ENCODE data around the gene ARHGAP6. TPM values are rescaled to one million over a fixed set of nuclear protein-coding genes. Genes with fewer than 3 reads are reported as not detected.
"Not testable (repeated sequence)": the region's sequence is repeated elsewhere in the genome, so short reads cannot be mapped to it uniquely, and the experiment has no call there.

The ARHGAP6 gene
- polyA plus RNA-seq, 4 donors: 1.1 to 3.5 (median 3.3) TPM; not detected in 1

DNA sequence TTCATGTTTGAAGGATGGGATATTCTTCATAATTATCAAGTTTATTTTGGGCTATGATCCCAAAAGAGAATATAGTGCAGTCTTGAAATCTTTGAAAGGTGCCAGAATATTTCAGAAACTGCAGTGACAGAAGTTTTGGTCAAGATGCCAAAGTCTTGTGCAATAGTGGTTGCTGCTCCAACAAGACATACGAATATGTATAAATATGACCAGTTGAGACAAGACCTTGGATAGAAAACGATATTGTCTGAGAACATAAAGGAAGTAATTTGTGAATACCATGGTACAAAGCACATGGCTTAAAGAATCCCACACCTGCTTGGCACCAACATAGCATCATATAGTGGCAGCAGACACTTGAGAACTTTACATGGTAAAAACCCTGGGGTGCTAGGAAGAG, 421.1 kb downstream of the ARHGAP6 start:
- Histone ChIP-seq H3K9me3 (ENCODE audit: control insufficient read depth in 2 of 2, insufficient read depth in 1 of 2, low read depth in 1 of 2, low read length in 1 of 2) (no peaks in the 10 kb centered on the region), H3K36me3 (ENCODE audit: control insufficient read depth in 3 of 3, insufficient read depth in 2 of 3, low read depth in 1 of 3, low read length in 3 of 3) (no peaks in the 10 kb centered on the region), H3K27me3 (ENCODE audit: control insufficient read depth in 3 of 3, insufficient read depth in 3 of 3, low read length in 3 of 3) (no peaks in the 10 kb centered on the region), H3K4me1 (ENCODE audit: control insufficient read depth in 3 of 3, insufficient read depth in 2 of 3, low read depth in 1 of 3, low read length in 2 of 3) (no peaks in the 10 kb centered on the region), H3K4me3 (ENCODE audit: low read depth in 1 of 3, low read length in 3 of 3) (no peak overlapping the region), H3K27ac (ENCODE audit: low read depth in 1 of 3, low read length in 2 of 3) (no peak overlapping the region)
- 46 to 69% (median 68%) methylated on average over 2 of the region's 2 CpGs for WGBS, 3 donors
- DNase-seq (no peak), FAIRE-seq (no peak)

DNA sequence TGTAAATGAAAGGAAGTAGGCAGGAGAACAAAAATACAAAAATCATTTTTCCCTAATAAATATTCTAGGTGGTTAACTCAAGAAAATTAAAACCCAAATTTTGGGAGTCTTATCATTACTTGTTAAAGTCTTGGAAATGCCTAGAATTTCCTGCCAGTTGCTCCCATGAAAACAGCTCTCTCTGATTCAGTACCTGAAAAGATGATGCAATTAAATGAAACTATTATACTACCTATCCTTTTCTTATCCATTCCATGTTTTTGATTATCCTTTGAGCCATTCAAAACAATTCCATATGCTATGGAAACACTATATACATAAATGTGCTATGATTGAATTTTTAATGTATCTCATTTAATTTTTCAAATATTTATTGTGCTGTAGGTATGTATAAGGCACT, 423.0 kb downstream of the ARHGAP6 start:
- no peaks in the 10 kb centered on the region for H3K27me3 ChIP-seq (ENCODE audit: control insufficient read depth in 3 of 3, insufficient read depth in 3 of 3, low read length in 3 of 3)
- H3K4me3 ChIP-seq (ENCODE audit: low read depth in 1 of 3, low read length in 3 of 3): no peak overlapping the region
- no peaks in the 10 kb centered on the region for H3K9me3 ChIP-seq (ENCODE audit: control insufficient read depth in 2 of 2, insufficient read depth in 1 of 2, low read depth in 1 of 2, low read length in 1 of 2)
- DNase-seq: no peak
- no peak overlapping the region for H3K27ac ChIP-seq (ENCODE audit: low read depth in 1 of 3, low read length in 2 of 3)
- FAIRE-seq: no peak
- no peaks in the 10 kb centered on the region for H3K4me1 ChIP-seq (ENCODE audit: control insufficient read depth in 3 of 3, insufficient read depth in 2 of 3, low read depth in 1 of 3, low read length in 2 of 3)
- H3K36me3 ChIP-seq (ENCODE audit: control insufficient read depth in 3 of 3, insufficient read depth in 2 of 3, low read depth in 1 of 3, low read length in 3 of 3): no peaks in the 10 kb centered on the region

- FAIRE-seq (no peak), DNase-seq (no peak)
- Histone ChIP-seq H3K4me3 (ENCODE audit: low read depth in 1 of 3, low read length in 3 of 3) (no peak overlapping the region), H3K27ac (ENCODE audit: low read depth in 1 of 3, low read length in 2 of 3) (no peak overlapping the region), H3K27me3 (ENCODE audit: control insufficient read depth in 3 of 3, insufficient read depth in 3 of 3, low read length in 3 of 3) (no peaks in the 10 kb centered on the region), H3K9me3 (ENCODE audit: control insufficient read depth in 2 of 2, insufficient read depth in 1 of 2, low read depth in 1 of 2, low read length in 1 of 2) (no peaks in the 10 kb centered on the region), H3K36me3 (ENCODE audit: control insufficient read depth in 3 of 3, insufficient read depth in 2 of 3, low read depth in 1 of 3, low read length in 3 of 3) (no peaks in the 10 kb centered on the region), H3K4me1 (ENCODE audit: control insufficient read depth in 3 of 3, insufficient read depth in 2 of 3, low read depth in 1 of 3, low read length in 2 of 3) (no peaks in the 10 kb centered on the region)
- WGBS, 3 donors: 55 to 77% (median 60%) methylated on average over 2 of the region's 2 CpGs
Measured at GRCh38 chrX:11241720-11242119, 424.0 kb downstream of the ARHGAP6 start.

DNA sequence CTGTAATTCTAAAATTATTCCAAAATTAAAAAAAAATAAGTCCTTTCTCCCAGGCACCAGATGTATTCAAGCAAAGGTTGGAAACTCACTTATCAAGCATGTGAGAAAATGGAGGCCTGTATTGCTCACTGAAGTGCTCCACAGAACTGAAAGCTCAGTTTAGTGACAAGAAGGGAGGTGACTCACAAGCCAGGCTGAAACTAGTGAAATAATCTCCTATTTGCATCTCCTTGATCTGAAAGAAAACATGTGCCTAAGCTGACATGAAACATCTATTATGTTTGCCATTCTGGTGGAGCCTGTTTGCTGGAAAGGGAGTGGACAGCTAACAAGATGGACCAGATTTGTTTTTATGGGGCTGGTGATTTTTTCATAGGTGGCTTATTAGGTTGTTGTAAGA, 426.5 kb downstream of the ARHGAP6 start:
- no peak for FAIRE-seq
- peak; percentile 23 to 26 for DNase-seq
- Histone ChIP-seq H3K27me3 (ENCODE audit: control insufficient read depth in 3 of 3, insufficient read depth in 3 of 3, low read length in 3 of 3) (no peaks in the 10 kb centered on the region), H3K36me3 (ENCODE audit: control insufficient read depth in 3 of 3, insufficient read depth in 2 of 3, low read depth in 1 of 3, low read length in 3 of 3) (no peaks in the 10 kb centered on the region), H3K4me3 (ENCODE audit: low read depth in 1 of 3, low read length in 3 of 3) (no peak overlapping the region), H3K4me1 (ENCODE audit: control insufficient read depth in 3 of 3, insufficient read depth in 2 of 3, low read depth in 1 of 3, low read length in 2 of 3) (no peaks in the 10 kb centered on the region), H3K27ac (ENCODE audit: low read depth in 1 of 3, low read length in 2 of 3) (no peak overlapping the region), H3K9me3 (ENCODE audit: control insufficient read depth in 2 of 2, insufficient read depth in 1 of 2, low read depth in 1 of 2, low read length in 1 of 2) (peaks cover 0 to 7% of the 10 kb centered on the region in 2 donors)

GRCh38 chrX:11235377-11235776, 430.3 kb downstream of the ARHGAP6 start:
- H3K9me3 ChIP-seq (ENCODE audit: control insufficient read depth in 2 of 2, insufficient read depth in 1 of 2, low read depth in 1 of 2, low read length in 1 of 2); FAIRE-seq; H3K4me1 ChIP-seq (ENCODE audit: control insufficient read depth in 3 of 3, insufficient read depth in 2 of 3, low read depth in 1 of 3, low read length in 2 of 3); H3K27ac ChIP-seq (ENCODE audit: low read depth in 1 of 3, low read length in 2 of 3); DNase-seq; H3K27me3 ChIP-seq (ENCODE audit: control insufficient read depth in 3 of 3, insufficient read depth in 3 of 3, low read length in 3 of 3); H3K36me3 ChIP-seq (ENCODE audit: control insufficient read depth in 3 of 3, insufficient read depth in 2 of 3, low read depth in 1 of 3, low read length in 3 of 3); H3K4me3 ChIP-seq (ENCODE audit: low read depth in 1 of 3, low read length in 3 of 3): not testable (repeated sequence)
- 53 to 86% (median 67%) methylated on average over 2 of the region's 2 CpGs for WGBS, 3 donors

GRCh38 chrX:11215191-11215921, 450.4 kb downstream of the ARHGAP6 start:
- Histone ChIP-seq H3K4me3 (ENCODE audit: low read depth in 1 of 3, low read length in 3 of 3) (no peak overlapping the region), H3K27me3 (ENCODE audit: control insufficient read depth in 3 of 3, insufficient read depth in 3 of 3, low read length in 3 of 3) (no peaks in the 10 kb centered on the region), H3K9me3 (ENCODE audit: control insufficient read depth in 2 of 2, insufficient read depth in 1 of 2, low read depth in 1 of 2, low read length in 1 of 2) (no peaks in the 10 kb centered on the region), H3K4me1 (ENCODE audit: control insufficient read depth in 3 of 3, insufficient read depth in 2 of 3, low read depth in 1 of 3, low read length in 2 of 3) (no peaks in the 10 kb centered on the region), H3K27ac (ENCODE audit: low read depth in 1 of 3, low read length in 2 of 3) (no peak overlapping the region), H3K36me3 (ENCODE audit: control insufficient read depth in 3 of 3, insufficient read depth in 2 of 3, low read depth in 1 of 3, low read length in 3 of 3) (no peaks in the 10 kb centered on the region)
- 79 to 89% (median 88%) methylated on average over 32 to 33 of the region's 33 CpGs for WGBS, 3 donors
- no peak for FAIRE-seq
- no peak for DNase-seq

GRCh38 chrX:11214346-11215190, 451.2 kb downstream of the ARHGAP6 start:
- H3K4me1 ChIP-seq (ENCODE audit: control insufficient read depth in 3 of 3, insufficient read depth in 2 of 3, low read depth in 1 of 3, low read length in 2 of 3): no peaks in the 10 kb centered on the region
- H3K27me3 ChIP-seq (ENCODE audit: control insufficient read depth in 3 of 3, insufficient read depth in 3 of 3, low read length in 3 of 3): no peaks in the 10 kb centered on the region
- 77 to 90% (median 80%) methylated on average over 15 to 18 of the region's 18 CpGs for WGBS, 3 donors
- H3K36me3 ChIP-seq (ENCODE audit: control insufficient read depth in 3 of 3, insufficient read depth in 2 of 3, low read depth in 1 of 3, low read length in 3 of 3): no peaks in the 10 kb centered on the region
- DNase-seq (no peak), FAIRE-seq (no peak)
- no peak overlapping the region for H3K27ac ChIP-seq (ENCODE audit: low read depth in 1 of 3, low read length in 2 of 3)
- H3K9me3 ChIP-seq (ENCODE audit: control insufficient read depth in 2 of 2, insufficient read depth in 1 of 2, low read depth in 1 of 2, low read length in 1 of 2): no peaks in the 10 kb centered on the region
- H3K4me3 ChIP-seq (ENCODE audit: low read depth in 1 of 3, low read length in 3 of 3): no peak overlapping the region

DNA sequence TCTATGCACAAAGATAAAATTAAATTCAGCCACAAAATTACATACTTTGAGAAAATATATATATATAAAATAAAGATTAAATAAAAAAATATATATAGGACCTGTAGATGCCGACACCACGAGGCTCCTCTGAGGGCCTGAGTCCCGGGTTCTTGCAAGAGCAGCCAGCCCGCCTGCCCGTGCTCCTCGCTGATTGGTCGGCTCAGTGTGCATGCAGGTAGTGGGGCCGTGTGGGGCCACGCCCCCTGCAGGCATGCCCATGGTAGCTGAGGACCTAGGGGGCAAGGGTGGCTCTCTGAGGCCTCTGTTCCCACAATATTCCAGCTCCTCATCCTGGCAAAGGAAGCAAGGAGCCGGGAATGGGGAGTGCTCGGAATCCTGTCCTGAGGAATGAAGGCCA, 453.0 kb downstream of the ARHGAP6 start:
- Histone ChIP-seq H3K9me3 (ENCODE audit: control insufficient read depth in 2 of 2, insufficient read depth in 1 of 2, low read depth in 1 of 2, low read length in 1 of 2) (no peaks in the 10 kb centered on the region), H3K4me1 (ENCODE audit: control insufficient read depth in 3 of 3, insufficient read depth in 2 of 3, low read depth in 1 of 3, low read length in 2 of 3) (no peaks in the 10 kb centered on the region), H3K27me3 (ENCODE audit: control insufficient read depth in 3 of 3, insufficient read depth in 3 of 3, low read length in 3 of 3) (no peaks in the 10 kb centered on the region), H3K36me3 (ENCODE audit: control insufficient read depth in 3 of 3, insufficient read depth in 2 of 3, low read depth in 1 of 3, low read length in 3 of 3) (no peaks in the 10 kb centered on the region), H3K27ac (ENCODE audit: low read depth in 1 of 3, low read length in 2 of 3) (no peak overlapping the region), H3K4me3 (ENCODE audit: low read depth in 1 of 3, low read length in 3 of 3) (no peak overlapping the region)
- DNase-seq: no peak
- FAIRE-seq: no peak
- WGBS, 3 donors: 82 to 89% (median 85%) methylated on average over 11 of the region's 11 CpGs
